K562 (cell line): ENCODE results near the gene ATF5.

Experiments used
- CTCF ChIP-seq, 3 experiments: IDR thresholded peaks in 2 of 3; conservative IDR thresholded peaks in 1 of 3; 2 replicates each; pipeline ENCODE4 v1.5.1; 2011 to 2012; ENCODE audit warnings: low read length in 3 of 3, mild to moderate bottlenecking in 3 of 3, control low read depth in 2 of 3, improper control_type of control experiment in 1 of 3, inconsistent platforms in 1 of 3, low read depth in 1 of 3, mixed read lengths in 1 of 3, moderate library complexity in 1 of 3; ENCODE audit not compliant: insufficient read depth in 2 of 3
- EP300 ChIP-seq: IDR thresholded peaks from 2 replicates; pipeline ENCODE4 v1.6.1; 2012; ENCODE audit warnings: low read length, improper control_type of control experiment
- ETV1 ChIP-seq: fragments of 450-650 bp; conservative IDR thresholded peaks from 2 replicates; pipeline ENCODE4 v1.6.1; 2016; ENCODE audit warnings: missing genetic modification characterization, control low read depth, low read depth, missing compliant biosample characterization
- NFIC ChIP-seq: fragments of 450-650 bp; IDR thresholded peaks from 2 replicates; pipeline ENCODE4 v1.6.1; 2017; ENCODE audit warnings: mild to moderate bottlenecking, inconsistent platforms
- NR3C1 ChIP-seq: sonication (generic); formaldehyde crosslinking; IDR thresholded peaks from 2 replicates; pipeline ENCODE4 v1.8.1; 2022; ENCODE audit warnings: missing genetic modification reagents
- PML ChIP-seq: IDR thresholded peaks from 2 replicates; pipeline ENCODE4 v1.6.1; 2012; ENCODE audit warnings: low read length, inconsistent platforms
- RFX1 ChIP-seq: fragments of 450-650 bp; IDR thresholded peaks from 2 replicates; pipeline ENCODE4 v1.6.1; 2016; ENCODE audit warnings: mild to moderate bottlenecking, moderate library complexity
- RFX5 ChIP-seq: IDR thresholded peaks from 2 replicates; pipeline ENCODE4 v1.6.1; 2011; ENCODE audit warnings: low read depth, mild to moderate bottlenecking, improper control_type of control experiment, low read length
- TBP ChIP-seq: optimal IDR thresholded peaks from 2 replicates; pipeline ENCODE3; 2011; ENCODE audit warnings: low read depth, low read length, improper control_type of control experiment
- TSC22D4 ChIP-seq: fragments of 450-650 bp; IDR thresholded peaks from 2 replicates; pipeline ENCODE4 v1.6.1; 2016; ENCODE audit warnings: missing genetic modification characterization, missing biosample characterization, control low read depth
- ZNF274 ChIP-seq: IDR thresholded peaks from 2 replicates; pipeline ENCODE4 v1.6.1; 2011; ENCODE audit warnings: low read depth, mild to moderate bottlenecking, low read length, moderate library complexity, borderline replicate concordance
- ZNF445 ChIP-seq: fragments of 250-450 bp; sonication (Bioruptor Pico); IDR thresholded peaks from 2 replicates; pipeline ENCODE4 v1.4.0; 2020; ENCODE audit warnings: low read depth, mild to moderate bottlenecking, moderate library complexity
- ZZZ3 ChIP-seq: fragments of 450-650 bp; IDR thresholded peaks from 2 replicates; pipeline ENCODE4 v1.6.1; 2016; ENCODE audit warnings: antibody characterized with exemption, mild to moderate bottlenecking, moderate library complexity
- TF ChIP-seq, protein P1 (sequence below), 2 experiments: IDR thresholded peaks; 2 replicates each; pipeline ENCODE4 v1.6.1; 2011; ENCODE audit warnings: borderline replicate concordance in 1 of 2, control low read depth in 1 of 2, low read depth in 1 of 2, low read length in 1 of 2, mild to moderate bottlenecking in 1 of 2, mixed read lengths in 1 of 2, moderate library complexity in 1 of 2; ENCODE audit not compliant: insufficient read depth in 1 of 2, insufficient read length in 1 of 2, poor library complexity in 1 of 2, severe bottlenecking in 1 of 2; ENCODE audit errors: extremely low read depth in 1 of 2

DNA sequence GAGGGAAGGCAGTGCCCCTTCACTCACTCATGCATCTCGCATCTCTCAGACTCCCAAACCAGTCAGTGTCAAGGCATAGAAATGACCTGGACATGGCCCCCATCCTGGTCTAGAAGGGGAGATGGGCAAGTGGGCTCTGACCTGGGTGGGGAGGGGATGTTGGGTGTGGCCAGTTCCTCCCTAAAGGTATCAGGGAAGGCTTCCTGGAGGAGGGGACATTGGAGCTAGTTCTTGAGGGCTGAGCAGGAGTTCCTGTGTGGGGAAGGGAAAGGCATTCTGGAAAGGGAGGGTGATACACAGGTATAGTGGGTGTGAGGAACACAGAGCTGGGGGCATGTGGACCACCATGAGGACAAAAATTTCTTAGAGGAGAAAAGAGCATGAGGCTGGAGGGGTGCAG lies 36.3 kb upstream of the ATF5 start:
- no peak for TF ChIP-seq NFIC
- TF ChIP-seq EP300 = no peak
- TF ChIP-seq ETV1 (tag) = no peak
- TF ChIP-seq ZNF445 (CRISPR knock-in tag) = no peak
- TF ChIP-seq, protein P1, sequence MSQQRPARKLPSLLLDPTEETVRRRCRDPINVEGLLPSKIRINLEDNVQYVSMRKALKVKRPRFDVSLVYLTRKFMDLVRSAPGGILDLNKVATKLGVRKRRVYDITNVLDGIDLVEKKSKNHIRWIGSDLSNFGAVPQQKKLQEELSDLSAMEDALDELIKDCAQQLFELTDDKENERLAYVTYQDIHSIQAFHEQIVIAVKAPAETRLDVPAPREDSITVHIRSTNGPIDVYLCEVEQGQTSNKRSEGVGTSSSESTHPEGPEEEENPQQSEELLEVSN (IDR thresholded peaks at IDR 0.05; ENCODE audit: borderline replicate concordance in 1 of 2, extremely low read depth in 1 of 2, insufficient read depth in 1 of 2, insufficient read length in 1 of 2, low read depth in 1 of 2, low read length in 1 of 2, poor library complexity in 1 of 2, severe bottlenecking in 1 of 2) = no peak
- TF ChIP-seq TBP = no peak
- TF ChIP-seq CTCF (IDR thresholded peaks at IDR 0.05 in 2 of 3, conservative IDR thresholded peaks at IDR 0.05 in 1 of 3; ENCODE audit: insufficient read depth in 2 of 3, low read depth in 1 of 3, low read length in 3 of 3) = no peak
- TF ChIP-seq NR3C1 (CRISPR knock-in tag) = no peak
- no peak for TF ChIP-seq RFX5
- TF ChIP-seq ZZZ3 = no peak
- no peak for TF ChIP-seq PML
- TF ChIP-seq RFX1 = no peak
- TF ChIP-seq ZNF274 = no peak
- TF ChIP-seq TSC22D4 = no peak
